Stimulated activated CD8-positive, alpha-beta memory T cell treated with anti-CD3 and anti-CD28 coated beads, Interleukin-2, amount 100 ng/mL, for 1 hour (primary cell): Measurements from ENCODE around the gene LRRK2.
"Not testable (repeated sequence)": the region's sequence is repeated elsewhere in the genome, so short reads cannot be mapped to it uniquely, and the experiment has no call there.

Experiments
- DNase-seq, 2 donors: peaks; one replicate each; pipeline ENCODE4 v3.0.0-alpha.2; 2020; ENCODE audit warnings: low read depth in 2 of 2

The LRRK2 gene

DNA sequence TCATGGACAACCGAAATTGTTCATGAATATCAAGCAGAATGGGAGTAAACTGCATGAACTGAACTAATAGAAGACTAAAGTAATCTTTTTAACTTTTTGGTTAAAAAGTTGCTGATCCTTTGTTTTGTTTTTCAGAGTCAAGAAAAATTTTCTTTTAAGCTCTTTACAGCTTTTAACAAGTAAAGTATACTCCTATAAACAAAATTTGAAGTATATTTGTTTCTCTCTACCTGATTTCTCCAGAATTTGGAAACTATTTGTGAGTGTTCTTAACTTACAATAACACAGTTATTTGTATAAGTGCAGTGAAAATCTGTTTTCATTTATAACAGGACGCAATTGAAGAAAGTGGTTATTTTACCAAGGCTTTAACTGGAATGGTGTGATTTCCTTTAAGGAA is 12.2 kb upstream of the LRRK2 start:
- no peak for DNase-seq

DNA sequence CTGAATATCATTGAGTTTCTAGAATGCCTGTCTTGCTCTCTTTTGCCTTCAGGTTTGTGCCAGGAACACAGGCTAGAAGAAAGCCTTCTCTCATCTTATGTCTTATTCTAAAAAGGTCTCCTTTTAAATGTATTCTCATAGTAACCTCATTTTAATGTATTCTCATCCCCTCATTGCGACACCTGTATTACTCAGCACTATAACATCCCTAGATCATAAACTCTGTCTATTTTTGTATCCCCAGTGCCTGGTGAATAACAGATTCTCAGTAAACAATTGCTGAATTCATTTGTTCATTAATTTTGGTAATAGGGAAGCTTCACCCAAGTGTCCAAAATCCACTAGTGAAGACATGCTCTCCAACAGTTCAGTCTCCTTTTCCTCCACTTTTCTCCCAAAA is 8.8 kb upstream of the LRRK2 start:
- no peak for DNase-seq

DNA sequence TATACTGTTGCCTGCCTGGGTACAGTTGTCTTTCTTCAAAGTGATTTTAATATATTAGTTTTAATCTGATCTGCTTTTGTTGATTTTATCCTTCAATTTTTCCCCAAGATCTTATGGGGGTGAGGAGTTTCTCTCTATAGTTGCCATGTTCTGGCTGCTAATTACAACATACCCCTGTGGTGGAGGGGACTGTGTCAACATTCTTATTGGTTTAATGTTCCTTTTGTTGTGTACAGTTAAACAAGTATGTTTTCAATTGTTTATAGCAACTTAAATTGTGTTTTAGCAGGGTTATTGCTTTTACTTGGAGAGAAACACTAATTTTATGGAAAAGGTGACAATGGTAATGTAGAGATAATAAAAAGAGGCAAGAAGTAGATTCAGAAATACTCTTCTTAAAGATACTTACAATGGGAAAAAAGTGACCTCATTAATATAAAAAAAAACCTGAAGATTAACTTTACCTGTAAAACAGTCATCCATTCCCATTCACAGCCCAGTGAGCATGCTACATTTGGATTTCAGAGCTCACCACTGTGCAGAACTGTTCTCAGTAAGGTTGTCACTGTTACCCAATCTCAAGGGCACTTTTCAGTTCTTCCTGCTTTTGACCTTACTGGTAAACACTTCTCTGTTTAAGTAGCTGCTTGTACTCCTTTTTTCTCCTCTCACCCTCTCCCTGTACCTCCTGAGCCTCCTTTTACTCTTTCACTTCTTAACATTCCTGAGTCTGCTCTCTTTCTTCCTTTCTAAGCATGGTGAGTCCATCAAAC is 8.1 kb upstream of the LRRK2 start:
- no peak for DNase-seq

DNA sequence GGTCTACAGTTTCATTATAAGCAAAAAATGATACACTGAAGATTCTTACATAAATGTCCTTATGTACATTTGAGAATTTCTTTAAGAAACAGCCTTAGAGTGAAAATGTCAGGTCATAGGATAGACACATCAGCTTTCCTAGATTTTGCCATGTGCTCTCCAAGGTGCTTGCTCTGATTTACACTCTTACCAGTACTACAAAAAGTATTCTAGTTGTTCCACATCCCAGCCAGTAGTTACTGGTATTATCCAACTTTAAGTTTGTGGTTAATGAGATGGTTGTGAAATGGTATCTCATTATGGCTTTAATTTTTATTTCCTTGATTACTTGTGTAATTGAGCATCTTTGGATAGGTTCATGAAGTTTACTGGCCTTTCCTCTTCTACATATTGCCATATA is 5.0 kb upstream of the LRRK2 start:
- DNase-seq: no peak

DNA sequence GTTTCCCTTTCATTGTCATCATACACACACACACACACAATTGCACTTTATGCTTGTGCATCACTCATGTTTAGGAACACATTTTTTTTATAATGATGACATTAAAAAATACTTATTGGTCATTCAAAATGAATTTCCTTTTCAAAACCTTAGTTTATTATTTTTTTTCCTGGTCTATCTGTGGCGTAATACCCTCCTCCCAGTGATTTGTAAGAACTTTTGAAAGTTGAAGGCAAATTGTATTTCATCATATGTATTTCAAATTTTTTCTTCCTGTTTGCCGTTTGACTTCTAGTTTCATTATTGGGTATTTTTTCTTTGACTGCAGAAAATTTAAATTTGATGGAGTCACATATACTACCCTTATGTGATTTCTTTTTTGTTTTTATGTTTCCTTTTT is 2.5 kb upstream of the LRRK2 start:
- no peak for DNase-seq

DNA sequence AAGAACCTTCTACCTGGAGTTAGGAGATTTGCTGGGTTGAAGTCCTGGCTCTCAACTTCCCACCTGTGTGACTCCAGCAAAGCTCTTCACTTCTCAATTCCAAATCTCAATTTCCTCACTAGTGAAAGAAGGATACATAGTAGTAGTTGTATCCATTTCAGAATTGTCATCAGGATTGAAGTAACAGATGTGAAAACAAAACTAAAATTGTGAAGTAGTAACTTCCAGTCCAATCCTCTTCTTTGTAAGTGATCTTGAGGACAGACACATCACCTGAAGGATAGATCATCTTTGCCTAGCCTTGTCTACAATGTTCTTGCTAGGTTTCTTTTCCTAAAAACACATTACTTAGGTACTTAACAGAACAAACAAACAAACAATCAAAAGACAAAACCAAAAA is 1.2 kb upstream of the LRRK2 start:
- no peak for DNase-seq

DNA sequence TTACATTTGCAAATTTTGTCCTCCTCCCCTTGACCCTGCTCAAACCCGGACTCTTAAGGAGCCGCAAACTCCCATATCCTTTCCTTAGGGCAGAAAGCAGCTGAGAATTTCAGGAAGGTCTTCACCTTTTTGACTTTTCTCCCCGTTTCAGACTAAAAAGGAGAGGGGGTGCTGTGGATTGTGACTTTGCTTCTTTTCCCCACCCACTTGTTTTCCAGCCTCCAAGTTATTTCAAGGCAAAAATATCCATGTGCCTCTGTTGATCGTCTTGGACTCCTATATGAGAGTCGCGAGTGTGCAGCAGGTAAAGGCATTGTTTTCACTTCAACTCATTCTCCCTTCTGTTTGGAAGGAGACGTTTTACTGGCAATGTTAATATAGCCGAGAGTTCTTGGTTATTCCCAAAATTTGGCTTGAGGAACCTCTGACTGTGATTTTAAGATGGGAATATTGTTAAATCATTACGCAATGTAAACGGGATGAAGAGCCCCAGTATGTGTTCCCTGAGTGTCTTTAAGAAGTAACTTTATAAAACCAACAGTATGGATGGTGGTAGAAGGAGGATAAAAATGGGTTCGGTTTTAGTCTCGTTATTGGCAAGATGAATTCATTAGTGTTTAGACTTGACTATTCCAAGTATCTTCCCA is 663 bp downstream of the LRRK2 start:
- no peak for DNase-seq

DNA sequence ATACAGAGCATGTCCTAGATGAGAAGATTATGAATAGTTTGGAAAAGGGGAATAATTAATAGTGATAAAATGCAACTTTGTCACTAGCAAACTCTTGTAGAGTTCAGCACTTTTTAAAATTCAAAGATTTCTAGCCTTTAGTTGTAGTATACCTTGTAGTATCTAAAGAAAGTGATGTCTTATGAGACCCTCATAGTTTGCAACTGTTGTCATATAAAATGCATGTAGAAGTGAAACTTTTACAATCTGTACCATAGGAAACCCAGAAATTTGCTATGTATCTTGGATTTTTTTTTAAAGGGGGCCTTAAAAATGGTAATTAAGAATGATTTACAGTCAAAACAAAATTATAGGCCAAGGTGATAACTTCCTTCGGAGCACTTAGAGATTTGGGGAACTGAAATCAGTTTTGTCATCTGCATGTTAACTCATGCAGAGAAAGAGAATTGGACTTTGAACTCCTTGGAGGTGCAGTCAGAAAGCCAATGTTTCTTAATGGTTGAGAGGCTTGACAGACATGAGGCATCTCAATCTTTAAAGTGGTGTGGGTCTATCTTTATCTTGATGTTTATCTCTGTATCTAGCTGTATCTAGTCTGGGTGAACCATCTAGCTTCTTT is 1.3 kb downstream of the LRRK2 start:
- DNase-seq: no peak

DNA sequence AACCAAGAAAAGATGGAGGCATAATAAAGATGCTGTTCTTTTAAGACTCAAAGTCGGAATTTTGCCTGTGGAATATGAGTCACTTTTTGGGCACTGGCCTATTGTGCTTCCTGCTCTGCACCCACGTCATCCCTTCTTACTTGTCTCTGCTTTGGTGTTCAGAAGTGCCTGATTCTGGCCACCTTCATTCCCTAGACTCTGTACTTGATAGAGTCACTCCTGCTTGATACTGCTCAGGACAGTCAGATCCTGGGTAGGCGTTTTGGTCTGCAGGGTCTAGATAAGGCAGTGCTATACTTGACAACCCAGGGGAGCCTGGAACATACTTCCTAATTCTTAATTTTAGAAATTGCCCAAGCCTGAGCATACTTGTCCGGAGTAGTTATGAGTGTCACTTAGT is 1.9 kb downstream of the LRRK2 start:
- DNase-seq: no peak

DNA sequence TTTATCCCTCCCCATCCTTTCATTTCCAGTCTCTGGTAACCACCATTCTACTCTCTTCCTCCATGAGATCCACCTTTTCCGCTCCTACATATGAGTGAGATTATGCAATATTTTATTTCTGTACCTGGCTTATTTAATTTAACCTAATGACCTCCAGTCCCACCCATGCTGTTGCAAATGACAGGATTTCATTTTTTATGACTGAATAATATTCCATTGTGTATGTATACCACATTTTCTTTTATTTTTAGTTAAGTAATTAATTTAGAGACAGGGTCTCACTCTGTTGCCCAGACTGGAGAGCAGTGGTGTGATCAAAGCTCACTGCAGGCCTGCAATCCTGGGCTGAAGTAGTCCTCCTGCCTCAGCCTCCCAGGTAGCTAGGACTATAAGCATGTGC is 2.6 kb downstream of the LRRK2 start:
- no peak for DNase-seq

DNA sequence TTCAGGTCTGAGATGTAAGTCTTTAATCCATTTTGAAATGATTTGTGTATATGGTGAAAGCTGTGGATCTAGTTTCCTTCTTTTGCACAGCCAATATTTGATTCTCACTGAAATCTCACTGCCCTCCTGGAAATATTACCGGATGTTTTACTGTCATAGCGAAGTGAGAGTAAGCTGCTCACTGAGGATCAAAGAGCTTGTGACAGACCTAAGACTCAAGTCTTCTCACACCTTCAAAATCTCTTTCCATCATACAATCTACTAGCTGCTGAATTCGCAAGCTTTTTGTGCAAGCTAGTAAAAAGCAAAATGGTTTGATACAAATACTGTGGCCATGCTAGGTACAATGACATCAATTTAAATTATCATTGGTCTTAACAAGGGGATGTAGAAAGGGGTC is 3.9 kb downstream of the LRRK2 start:
- DNase-seq: no peak

DNA sequence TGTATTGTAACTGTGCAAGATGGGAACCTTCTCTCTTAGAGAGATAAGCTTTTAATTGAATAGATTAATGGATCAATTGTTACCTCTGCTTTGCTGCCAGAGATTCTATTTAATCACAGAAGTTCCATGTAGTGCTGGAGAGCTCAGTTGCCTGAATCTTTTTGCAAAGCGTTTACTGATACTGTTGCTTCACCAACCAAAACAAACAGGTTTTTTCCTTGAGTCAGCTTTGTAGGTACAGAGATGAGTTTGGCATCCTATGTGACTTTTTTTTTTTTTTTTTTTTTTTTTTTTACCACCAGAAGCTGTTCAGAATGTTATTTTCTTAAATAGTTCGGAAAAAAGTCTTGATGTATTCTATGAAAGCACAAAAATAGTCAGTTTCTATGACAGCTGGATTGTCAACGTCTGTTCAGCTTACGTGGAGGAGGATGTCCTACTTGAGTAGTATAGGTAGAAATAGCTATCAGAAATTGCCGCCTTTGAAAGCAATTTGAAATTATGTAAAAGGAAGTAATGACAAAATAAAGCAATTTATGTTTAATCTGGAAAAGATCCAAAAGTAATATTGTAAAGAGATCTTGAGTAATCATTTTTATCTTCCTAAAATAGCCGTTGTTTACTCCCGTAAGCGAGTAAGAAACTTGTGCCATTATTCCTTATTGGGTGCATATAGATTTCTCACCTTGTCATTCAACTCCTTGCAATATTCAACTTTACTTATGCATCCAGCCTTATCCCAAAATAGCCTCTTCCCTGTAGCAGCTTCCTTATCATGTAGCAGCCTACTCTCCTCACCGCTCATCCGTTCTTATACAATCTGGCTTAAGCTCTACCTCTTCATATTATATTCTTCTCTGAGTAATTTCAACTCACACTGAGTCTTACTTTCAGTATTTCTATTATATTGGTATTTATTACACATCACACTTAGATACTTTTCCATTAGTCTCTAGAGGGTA is 5.2 kb downstream of the LRRK2 start:
- DNase-seq: no peak

DNA sequence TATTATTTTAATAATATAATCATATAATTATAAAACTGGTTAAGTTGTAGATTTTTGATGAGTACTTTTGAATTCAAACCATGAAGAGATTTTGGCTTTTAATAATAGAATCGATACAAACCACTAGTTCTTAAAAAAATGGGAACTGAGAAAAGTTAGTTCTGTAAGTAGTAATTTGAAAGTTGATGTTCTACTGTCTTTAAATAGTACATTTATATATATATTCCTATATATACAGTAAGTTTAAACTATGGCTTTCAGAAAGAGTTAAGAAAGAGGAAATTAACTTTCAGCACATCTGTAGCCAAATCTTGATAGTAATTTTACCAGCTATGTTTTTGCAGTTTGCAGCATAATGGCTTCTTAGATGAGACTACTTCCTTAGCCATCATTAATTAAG is 7.8 kb downstream of the LRRK2 start:
- no peak for DNase-seq

DNA sequence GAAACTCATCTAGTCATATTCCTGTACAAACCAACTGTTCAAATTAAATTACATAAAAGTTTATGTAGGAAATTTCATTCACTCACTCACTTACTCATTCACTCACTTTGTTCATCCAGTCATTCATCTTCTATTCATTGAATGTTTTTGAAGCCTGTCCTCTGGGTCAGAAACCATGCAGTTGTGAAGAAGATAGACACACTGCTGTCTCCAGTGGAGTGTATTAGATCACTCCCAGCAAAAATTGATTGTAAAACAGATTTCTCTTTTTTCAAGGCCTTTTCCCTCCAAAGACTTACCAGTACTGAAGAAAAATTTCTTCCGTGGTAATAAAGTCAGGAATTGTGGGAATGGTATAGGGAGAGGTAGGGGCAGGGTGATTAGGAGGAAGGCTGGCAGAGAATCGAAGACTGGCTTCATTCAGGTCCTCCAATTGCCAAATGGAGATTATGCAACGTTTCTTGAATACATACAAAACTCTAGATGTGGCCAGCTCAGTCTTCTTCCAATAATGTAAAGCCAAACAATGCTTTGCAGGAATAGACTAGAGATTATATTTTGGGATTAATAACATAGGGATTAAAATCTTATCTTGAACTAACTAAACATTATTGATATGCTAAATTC is 9.1 kb downstream of the LRRK2 start:
- DNase-seq: no peak

DNA sequence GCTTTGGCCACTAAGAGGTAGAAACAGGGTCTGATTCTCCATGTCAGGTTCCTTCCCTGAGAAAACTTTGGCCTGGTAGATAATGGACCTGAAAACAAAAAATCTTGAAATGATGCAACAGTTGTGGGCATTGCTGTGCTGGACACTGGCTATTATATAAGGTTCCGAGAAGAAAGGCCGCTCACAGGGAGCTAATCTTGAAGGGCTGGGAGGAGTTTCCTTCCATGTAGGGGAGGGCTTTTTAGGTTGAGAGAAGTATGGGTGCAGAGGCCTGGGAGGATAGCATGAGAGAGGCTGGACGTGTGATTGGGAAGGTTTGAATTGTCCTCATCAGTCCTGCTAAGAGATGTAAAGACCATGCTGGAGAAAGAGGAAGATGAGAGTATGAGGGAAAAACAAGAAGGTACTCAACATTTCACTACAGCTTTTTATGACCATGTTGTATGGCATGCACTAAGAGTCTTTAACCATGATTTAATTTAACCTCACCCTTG is 11.6 kb downstream of the LRRK2 start:
- DNase-seq: no peak

DNA sequence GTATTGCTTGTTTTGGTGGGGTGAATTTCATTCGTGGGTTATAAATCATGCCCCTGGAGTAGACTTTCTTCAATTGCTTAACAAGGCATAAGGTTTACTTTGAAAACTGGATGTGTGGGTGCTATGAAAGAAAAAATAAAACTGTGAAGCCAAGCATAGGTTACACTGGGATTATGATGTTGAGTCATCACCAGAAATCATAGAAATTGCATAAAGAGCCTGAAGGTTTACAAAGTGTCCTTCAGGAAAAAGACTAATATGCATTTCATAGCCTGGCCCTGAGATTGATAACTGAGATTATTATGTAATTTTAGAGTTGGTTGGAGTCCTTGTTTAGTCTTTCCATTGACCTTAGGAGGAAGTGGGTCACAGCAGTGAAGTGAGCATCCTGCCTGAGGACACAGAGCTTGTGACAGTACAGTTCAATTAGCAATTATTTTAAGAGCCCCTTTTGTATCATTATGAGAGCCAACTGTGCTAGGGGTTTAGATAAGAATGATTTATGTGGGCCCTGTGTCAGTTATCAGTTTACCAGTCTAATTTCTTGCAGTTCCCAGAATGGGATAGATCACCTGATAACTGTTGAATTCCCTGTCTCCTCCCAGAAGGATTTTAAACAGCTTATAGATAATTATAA is 13.6 kb downstream of the LRRK2 start:
- DNase-seq: no peak

DNA sequence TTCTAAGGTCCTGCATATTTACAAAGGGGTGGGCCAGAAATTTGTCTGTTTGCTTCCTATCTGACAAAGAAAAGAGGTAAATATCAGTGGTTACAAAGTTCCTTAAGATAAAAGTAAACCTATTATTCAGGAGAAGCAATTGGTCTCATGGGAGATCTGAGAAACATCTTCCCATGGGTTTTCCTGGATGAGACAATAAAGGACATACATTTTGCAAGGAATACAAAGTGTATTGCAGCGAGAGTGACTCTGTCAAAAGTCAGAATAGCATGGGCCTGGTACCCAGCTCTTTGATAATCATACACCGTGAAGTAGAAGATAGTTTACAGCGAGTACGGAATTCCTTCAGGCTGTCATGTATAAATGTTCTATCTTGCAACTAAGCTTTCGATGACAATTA is 14.2 kb downstream of the LRRK2 start:
- DNase-seq: no peak

DNA sequence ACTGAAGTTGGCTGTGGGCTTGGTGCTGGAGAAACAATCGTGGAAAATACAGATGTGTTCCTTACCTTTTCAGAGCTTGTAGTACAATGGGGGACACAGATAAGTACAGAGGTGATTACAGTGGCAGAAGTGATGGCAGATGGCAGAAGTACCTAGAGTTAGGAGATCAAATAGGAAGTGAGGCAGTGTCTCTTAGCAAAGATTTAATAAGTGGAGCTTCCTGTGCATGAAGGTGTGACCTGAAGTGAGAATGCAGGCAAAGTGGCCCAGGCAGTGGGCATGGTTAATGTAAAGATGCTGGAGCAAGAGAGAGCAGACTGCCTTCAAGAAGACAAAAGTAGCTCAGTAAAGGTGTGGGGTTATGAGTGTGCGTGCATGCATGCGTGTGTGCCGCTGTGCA is 16.0 kb downstream of the LRRK2 start:
- no peak for DNase-seq

DNA sequence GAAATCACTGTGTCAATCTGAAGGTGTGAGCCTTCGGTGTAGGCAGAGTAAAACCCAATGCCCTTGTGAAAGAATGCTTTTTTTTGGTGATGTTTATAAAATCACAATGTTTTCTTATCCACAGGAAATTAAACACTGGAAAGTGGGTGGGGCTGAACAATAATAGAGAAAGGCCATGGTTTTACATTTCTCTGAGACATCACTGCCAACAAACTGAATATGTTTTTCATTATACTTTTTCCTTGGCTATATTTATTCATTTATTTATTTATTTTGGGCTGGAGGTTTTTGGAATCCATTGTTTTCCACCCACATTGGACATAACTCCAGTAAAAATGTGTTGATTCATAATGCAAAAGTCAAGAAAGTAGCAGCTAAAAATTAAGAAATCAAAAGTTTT is 16.9 kb downstream of the LRRK2 start:
- no peak for DNase-seq

DNA sequence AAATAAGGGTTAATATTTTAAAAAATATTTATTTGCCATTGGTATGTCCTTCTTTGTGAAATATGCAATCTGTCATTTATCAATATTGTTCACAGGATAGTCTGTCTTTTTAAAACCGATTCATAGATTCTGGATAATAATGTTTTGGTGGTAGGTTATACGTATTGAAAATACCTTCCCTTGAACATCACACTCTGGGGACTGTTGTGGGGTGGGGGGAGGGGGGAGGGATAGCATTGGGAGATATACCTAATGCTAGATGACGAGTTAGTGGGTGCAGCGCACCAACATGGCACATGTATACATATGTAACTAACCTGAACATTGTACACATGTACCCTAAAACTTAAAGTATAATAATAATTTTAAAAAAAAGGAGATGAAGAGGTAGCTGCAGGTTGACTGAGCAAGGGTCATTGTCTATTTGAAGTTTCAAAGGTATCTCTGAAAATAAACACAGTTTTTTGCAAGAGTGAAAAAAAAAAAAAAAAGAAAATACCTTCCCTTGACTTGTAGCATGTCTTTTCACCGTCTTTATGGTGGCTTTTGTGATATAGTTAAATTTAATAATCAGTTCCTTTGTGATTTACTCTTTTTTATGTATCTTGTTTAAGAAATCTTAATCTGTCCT is 19.8 kb downstream of the LRRK2 start:
- not testable (repeated sequence) for DNase-seq

DNA sequence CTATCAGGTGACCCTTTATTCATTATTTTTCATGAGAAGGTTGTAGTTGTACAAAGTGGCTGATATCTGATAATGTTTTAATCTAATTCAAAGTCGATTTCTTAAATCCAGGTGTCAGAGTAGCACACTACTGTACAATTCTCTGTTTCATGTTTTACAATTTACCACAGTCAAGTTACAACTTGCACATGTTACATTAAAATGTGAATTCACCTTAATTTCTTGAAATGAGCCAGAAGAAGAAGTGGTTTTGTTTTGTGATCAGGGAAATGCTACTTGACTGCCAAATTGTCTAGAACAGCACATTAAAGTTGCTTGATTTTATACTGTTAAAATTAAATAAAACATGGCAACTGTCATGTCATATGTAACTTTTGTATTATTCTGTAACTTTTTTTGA is 23.2 kb downstream of the LRRK2 start:
- DNase-seq: no peak
